ENCODE results near the gene SAT1.

Gene SAT1

DNA sequence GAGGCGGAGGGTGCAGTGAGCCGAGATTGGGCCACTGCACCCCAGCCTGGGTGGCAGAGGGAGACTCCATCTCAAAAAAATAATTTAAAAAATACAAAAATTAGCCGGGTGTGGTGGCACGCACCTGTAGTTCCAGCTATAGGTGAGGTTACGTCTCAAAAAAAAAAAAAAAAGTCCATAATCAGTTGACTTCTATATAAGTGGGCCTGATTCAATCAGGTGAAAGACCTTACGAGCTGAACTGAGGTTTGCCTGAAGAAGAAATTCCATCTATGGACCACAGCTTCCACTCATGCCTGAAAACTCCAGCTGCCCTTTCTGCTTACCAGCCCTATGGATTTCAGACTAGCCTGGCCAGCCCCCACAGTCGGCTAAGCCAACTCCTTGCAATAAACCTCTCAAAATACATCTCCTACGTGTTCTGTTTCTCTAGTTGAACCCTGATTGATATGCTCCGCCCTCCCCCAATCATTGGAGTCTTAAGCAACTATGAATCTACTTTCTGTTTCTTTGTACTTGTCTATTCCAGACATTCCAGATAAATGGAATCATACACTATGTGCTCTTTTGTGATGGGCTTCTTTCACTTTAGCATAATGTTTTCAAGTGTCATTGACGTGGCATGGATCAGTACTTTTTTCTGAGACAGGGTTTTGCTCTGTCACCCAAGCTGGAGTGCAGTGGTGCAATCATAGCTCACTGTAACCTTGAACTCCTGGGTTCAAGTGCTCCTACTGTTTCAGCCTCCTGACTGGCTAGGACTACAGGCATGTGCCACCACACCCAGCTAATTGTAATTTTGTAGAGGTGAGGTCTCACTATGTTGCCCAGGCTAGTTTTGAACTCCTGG, 36.6 kb downstream of the SAT1 start:
- H3K36me3 ChIP-seq (ENCODE audit: control insufficient read depth in 1 of 2, insufficient read depth in 2 of 2, low read length in 2 of 2) = no peaks in the 10 kb centered on the region
- no peak overlapping the region for H3K27ac ChIP-seq (ENCODE audit: low read depth, low read length)
- peaks cover 0 to 6% of the 10 kb centered on the region in 2 donors for H3K4me1 ChIP-seq (ENCODE audit: control insufficient read depth in 1 of 2, insufficient read depth in 2 of 2, low read length in 2 of 2)
- H3K4me3 ChIP-seq (ENCODE audit: low read depth in 1 of 2, low read length in 2 of 2) = no peak overlapping the region
- H3K27me3 ChIP-seq (ENCODE audit: control insufficient read depth in 1 of 2, insufficient read depth in 2 of 2, low read length in 2 of 2) = no peaks in the 10 kb centered on the region
- no peak overlapping the region for H3K9ac ChIP-seq (ENCODE audit: low read depth in 1 of 2, low read length in 2 of 2)
- no peaks in the 10 kb centered on the region for H3K9me3 ChIP-seq (ENCODE audit: control insufficient read depth in 1 of 2, low read length in 2 of 2)

- Histone ChIP-seq H3K9ac (ENCODE audit: low read depth in 1 of 2, low read length in 2 of 2) (no peak overlapping the region), H3K27ac (ENCODE audit: low read depth, low read length) (no peak overlapping the region), H3K4me3 (ENCODE audit: low read depth in 1 of 2, low read length in 2 of 2) (no peak overlapping the region), H3K27me3 (ENCODE audit: control insufficient read depth in 1 of 2, insufficient read depth in 2 of 2, low read length in 2 of 2) (no peaks in the 10 kb centered on the region), H3K9me3 (ENCODE audit: control insufficient read depth in 1 of 2, low read length in 2 of 2) (no peaks in the 10 kb centered on the region), H3K4me1 (ENCODE audit: control insufficient read depth in 1 of 2, insufficient read depth in 2 of 2, low read length in 2 of 2) (peaks cover 0 to 6% of the 10 kb centered on the region in 2 donors), H3K36me3 (ENCODE audit: control insufficient read depth in 1 of 2, insufficient read depth in 2 of 2, low read length in 2 of 2) (no peaks in the 10 kb centered on the region)
Observed at GRCh38 chrX:23820235-23820782, 37.3 kb downstream of the SAT1 start.

DNA sequence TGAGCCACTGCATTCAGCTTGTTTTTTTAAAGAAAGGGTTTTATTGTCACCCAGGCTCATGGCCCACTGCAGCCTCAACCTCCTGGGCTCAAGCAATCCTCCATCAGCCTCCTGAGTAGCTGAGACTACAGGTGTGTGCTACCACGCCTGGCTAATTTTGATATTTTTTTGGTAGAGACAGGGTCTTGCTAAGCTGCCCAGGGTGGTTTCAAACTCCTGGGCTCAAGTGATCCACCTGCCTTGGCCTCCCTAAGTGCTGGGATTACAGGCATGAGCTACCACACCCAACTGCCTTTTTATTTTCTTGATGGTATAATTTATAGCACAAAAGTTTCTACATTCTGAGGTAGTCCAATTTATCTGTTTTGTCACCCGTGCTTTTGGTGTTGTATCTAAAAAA, 38.9 kb downstream of the SAT1 start:
- no peak overlapping the region for H3K27ac ChIP-seq (ENCODE audit: low read depth, low read length)
- no peak overlapping the region for H3K4me3 ChIP-seq (ENCODE audit: low read depth in 1 of 2, low read length in 2 of 2)
- no peaks in the 10 kb centered on the region for H3K36me3 ChIP-seq (ENCODE audit: control insufficient read depth in 1 of 2, insufficient read depth in 2 of 2, low read length in 2 of 2)
- H3K9me3 ChIP-seq (ENCODE audit: control insufficient read depth in 1 of 2, low read length in 2 of 2) = no peaks in the 10 kb centered on the region
- H3K4me1 ChIP-seq (ENCODE audit: control insufficient read depth in 1 of 2, insufficient read depth in 2 of 2, low read length in 2 of 2) = peaks cover 0 to 6% of the 10 kb centered on the region in 2 donors
- no peaks in the 10 kb centered on the region for H3K27me3 ChIP-seq (ENCODE audit: control insufficient read depth in 1 of 2, insufficient read depth in 2 of 2, low read length in 2 of 2)
- H3K9ac ChIP-seq (ENCODE audit: low read depth in 1 of 2, low read length in 2 of 2) = no peak overlapping the region

DNA sequence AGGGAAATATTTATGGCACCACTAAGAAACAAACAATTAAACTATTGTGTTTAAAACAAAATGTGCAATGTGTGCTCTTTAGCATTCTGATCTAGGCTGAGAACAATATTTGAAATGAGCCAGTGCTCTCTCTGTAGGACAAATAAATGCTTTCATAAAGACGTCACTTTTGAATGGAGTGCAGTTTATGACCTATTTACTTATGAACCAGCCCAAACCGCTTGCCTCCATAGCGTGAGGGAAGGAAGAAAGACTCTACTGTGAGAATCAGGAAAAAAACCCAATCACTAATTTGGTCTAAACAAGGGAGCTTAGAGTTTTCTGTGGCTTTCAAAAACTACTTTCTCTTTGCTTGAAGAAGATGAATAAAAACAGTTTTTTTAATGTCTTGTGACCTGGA, 39.4 kb downstream of the SAT1 start:
- H3K27ac ChIP-seq (ENCODE audit: low read depth, low read length) = no peak overlapping the region
- H3K27me3 ChIP-seq (ENCODE audit: control insufficient read depth in 1 of 2, insufficient read depth in 2 of 2, low read length in 2 of 2) = no peaks in the 10 kb centered on the region
- no peaks in the 10 kb centered on the region for H3K9me3 ChIP-seq (ENCODE audit: control insufficient read depth in 1 of 2, low read length in 2 of 2)
- peaks cover 0 to under 1% of the 10 kb centered on the region in 2 donors for H3K4me1 ChIP-seq (ENCODE audit: control insufficient read depth in 1 of 2, insufficient read depth in 2 of 2, low read length in 2 of 2)
- H3K36me3 ChIP-seq (ENCODE audit: control insufficient read depth in 1 of 2, insufficient read depth in 2 of 2, low read length in 2 of 2) = no peaks in the 10 kb centered on the region
- H3K4me3 ChIP-seq (ENCODE audit: low read depth in 1 of 2, low read length in 2 of 2) = no peak overlapping the region
- H3K9ac ChIP-seq (ENCODE audit: low read depth in 1 of 2, low read length in 2 of 2) = no peak overlapping the region

DNA sequence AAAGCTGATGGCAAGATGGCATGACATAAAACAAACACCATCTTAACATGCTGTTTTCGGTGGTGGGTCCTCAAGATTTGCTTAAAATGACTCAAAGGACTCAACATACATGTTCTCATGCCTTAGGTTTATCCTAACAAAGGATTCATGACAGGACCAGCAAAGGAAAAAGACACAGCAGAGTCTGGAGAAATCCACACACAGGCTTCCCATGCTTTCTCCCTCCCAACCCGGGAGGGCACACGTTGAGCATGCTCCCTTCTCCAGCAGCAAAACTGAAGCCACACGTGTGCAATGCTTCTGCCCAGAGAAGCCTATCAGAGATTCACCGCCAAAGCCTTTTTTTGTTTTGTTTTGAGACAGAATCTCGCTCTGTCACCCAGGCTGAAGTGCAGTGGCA, 39.9 kb downstream of the SAT1 start:
- Histone ChIP-seq H3K27ac (ENCODE audit: low read depth, low read length) (peak overlapping the region; percentile 3), H3K9ac (ENCODE audit: low read depth in 1 of 2, low read length in 2 of 2) (no peak overlapping the region), H3K9me3 (ENCODE audit: control insufficient read depth in 1 of 2, low read length in 2 of 2) (no peaks in the 10 kb centered on the region), H3K27me3 (ENCODE audit: control insufficient read depth in 1 of 2, insufficient read depth in 2 of 2, low read length in 2 of 2) (no peaks in the 10 kb centered on the region), H3K4me1 (ENCODE audit: control insufficient read depth in 1 of 2, insufficient read depth in 2 of 2, low read length in 2 of 2) (no peaks in the 10 kb centered on the region), H3K4me3 (ENCODE audit: low read depth in 1 of 2, low read length in 2 of 2) (no peak overlapping the region), H3K36me3 (ENCODE audit: control insufficient read depth in 1 of 2, insufficient read depth in 2 of 2, low read length in 2 of 2) (no peaks in the 10 kb centered on the region)

DNA sequence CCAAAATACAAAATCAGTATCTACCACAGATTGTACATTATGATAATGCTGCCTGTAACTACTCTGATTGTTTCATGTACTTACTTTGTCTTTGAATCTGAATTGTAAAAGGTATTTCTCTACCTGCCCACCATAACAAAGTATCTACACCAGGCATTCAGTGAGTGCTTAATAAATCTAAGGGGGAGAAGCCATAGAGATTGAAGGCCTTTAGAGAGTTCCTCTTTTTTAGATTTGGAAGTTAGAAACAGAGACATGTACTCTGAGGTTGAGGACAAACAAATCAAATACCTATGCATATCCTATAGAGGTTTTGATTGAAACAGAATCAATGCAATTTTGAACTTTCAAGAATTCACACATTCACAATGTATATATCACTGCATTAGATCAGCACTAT, 42.7 kb downstream of the SAT1 start:
- Histone ChIP-seq H3K9me3 (ENCODE audit: control insufficient read depth in 1 of 2, low read length in 2 of 2) (no peaks in the 10 kb centered on the region), H3K36me3 (ENCODE audit: control insufficient read depth in 1 of 2, insufficient read depth in 2 of 2, low read length in 2 of 2) (no peaks in the 10 kb centered on the region), H3K27me3 (ENCODE audit: control insufficient read depth in 1 of 2, insufficient read depth in 2 of 2, low read length in 2 of 2) (no peaks in the 10 kb centered on the region), H3K9ac (ENCODE audit: low read depth in 1 of 2, low read length in 2 of 2) (no peak overlapping the region), H3K4me3 (ENCODE audit: low read depth in 1 of 2, low read length in 2 of 2) (no peak overlapping the region), H3K27ac (ENCODE audit: low read depth, low read length) (no peak overlapping the region), H3K4me1 (ENCODE audit: control insufficient read depth in 1 of 2, insufficient read depth in 2 of 2, low read length in 2 of 2) (no peaks in the 10 kb centered on the region)

DNA sequence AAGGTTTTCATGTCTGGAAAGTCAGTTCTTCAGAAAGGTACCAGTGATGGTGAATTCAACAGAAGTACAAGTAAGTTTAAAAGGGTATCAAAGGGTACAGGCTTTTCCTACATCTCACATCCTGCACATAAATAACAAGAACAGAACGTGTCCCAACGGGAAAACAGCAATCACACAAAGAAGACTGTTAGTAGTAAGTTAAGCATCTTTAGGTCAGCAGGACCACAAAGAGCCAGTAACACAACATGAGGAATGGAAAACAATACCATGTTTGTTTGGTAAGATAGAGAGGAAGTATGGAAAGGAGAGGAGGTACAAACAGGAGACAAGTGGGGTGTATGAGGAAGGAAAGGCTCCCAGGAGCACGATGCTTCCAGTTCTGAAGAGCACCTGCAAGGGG, 43.2 kb downstream of the SAT1 start:
- no peak overlapping the region for H3K27ac ChIP-seq (ENCODE audit: low read depth, low read length)
- H3K9me3 ChIP-seq (ENCODE audit: control insufficient read depth in 1 of 2, low read length in 2 of 2) = no peaks in the 10 kb centered on the region
- no peak overlapping the region for H3K9ac ChIP-seq (ENCODE audit: low read depth in 1 of 2, low read length in 2 of 2)
- H3K27me3 ChIP-seq (ENCODE audit: control insufficient read depth in 1 of 2, insufficient read depth in 2 of 2, low read length in 2 of 2) = no peaks in the 10 kb centered on the region
- H3K4me1 ChIP-seq (ENCODE audit: control insufficient read depth in 1 of 2, insufficient read depth in 2 of 2, low read length in 2 of 2) = no peaks in the 10 kb centered on the region
- no peaks in the 10 kb centered on the region for H3K36me3 ChIP-seq (ENCODE audit: control insufficient read depth in 1 of 2, insufficient read depth in 2 of 2, low read length in 2 of 2)
- no peak overlapping the region for H3K4me3 ChIP-seq (ENCODE audit: low read depth in 1 of 2, low read length in 2 of 2)

- no peaks in the 10 kb centered on the region for H3K27me3 ChIP-seq (ENCODE audit: control insufficient read depth in 1 of 2, insufficient read depth in 2 of 2, low read length in 2 of 2)
- H3K36me3 ChIP-seq (ENCODE audit: control insufficient read depth in 1 of 2, insufficient read depth in 2 of 2, low read length in 2 of 2) = no peaks in the 10 kb centered on the region
- H3K9ac ChIP-seq (ENCODE audit: low read depth in 1 of 2, low read length in 2 of 2) = no peak overlapping the region
- no peak overlapping the region for H3K27ac ChIP-seq (ENCODE audit: low read depth, low read length)
- H3K4me1 ChIP-seq (ENCODE audit: control insufficient read depth in 1 of 2, insufficient read depth in 2 of 2, low read length in 2 of 2) = no peaks in the 10 kb centered on the region
- no peaks in the 10 kb centered on the region for H3K9me3 ChIP-seq (ENCODE audit: control insufficient read depth in 1 of 2, low read length in 2 of 2)
- no peak overlapping the region for H3K4me3 ChIP-seq (ENCODE audit: low read depth in 1 of 2, low read length in 2 of 2)
Observed at GRCh38 chrX:23826653-23827052, 43.7 kb downstream of the SAT1 start.

DNA sequence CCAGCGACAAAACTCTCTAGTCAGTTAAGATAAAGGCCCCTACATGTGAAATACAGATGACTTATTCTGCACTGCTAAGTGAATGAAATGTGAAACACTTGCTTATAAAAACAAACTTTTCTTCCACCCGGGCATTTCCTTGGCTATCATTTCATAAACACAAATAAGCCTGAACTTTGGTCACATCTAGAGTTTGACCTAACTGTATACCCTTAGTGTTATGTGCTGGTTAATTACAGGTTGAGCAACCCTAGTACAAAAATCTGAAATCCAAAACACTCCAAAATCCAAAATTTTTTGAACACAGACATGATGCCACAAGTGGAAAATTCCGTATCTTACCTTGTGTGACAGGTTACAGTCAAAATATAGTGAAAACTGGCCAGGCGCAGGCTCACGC, 45.9 kb downstream of the SAT1 start:
- Histone ChIP-seq H3K27ac (ENCODE audit: low read depth, low read length) (no peak overlapping the region), H3K27me3 (ENCODE audit: control insufficient read depth in 1 of 2, insufficient read depth in 2 of 2, low read length in 2 of 2) (no peaks in the 10 kb centered on the region), H3K4me1 (ENCODE audit: control insufficient read depth in 1 of 2, insufficient read depth in 2 of 2, low read length in 2 of 2) (no peaks in the 10 kb centered on the region), H3K9me3 (ENCODE audit: control insufficient read depth in 1 of 2, low read length in 2 of 2) (no peaks in the 10 kb centered on the region), H3K36me3 (ENCODE audit: control insufficient read depth in 1 of 2, insufficient read depth in 2 of 2, low read length in 2 of 2) (no peaks in the 10 kb centered on the region), H3K9ac (ENCODE audit: low read depth in 1 of 2, low read length in 2 of 2) (no peak overlapping the region), H3K4me3 (ENCODE audit: low read depth in 1 of 2, low read length in 2 of 2) (no peak overlapping the region)

DNA sequence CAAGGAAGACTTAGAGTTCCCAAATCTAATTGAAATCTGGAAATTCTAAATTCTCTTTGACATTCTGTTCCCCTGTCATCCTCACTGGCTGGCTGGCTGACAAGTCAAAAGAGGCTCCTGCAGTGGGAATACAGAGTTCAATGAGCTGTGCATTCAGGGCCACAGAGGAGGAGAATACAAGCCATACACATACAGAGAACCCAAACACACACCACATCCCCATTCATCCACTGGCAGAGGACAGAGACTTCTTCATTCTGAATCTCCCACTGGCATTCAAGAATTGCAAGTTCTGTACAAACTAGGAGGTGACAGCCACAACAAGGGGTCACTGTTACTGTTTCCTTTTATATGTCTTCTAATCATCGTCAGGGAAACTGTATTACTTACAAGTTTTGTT, 49.7 kb downstream of the SAT1 start:
- no peak overlapping the region for H3K27ac ChIP-seq (ENCODE audit: low read depth, low read length)
- no peaks in the 10 kb centered on the region for H3K36me3 ChIP-seq (ENCODE audit: control insufficient read depth in 1 of 2, insufficient read depth in 2 of 2, low read length in 2 of 2)
- H3K9me3 ChIP-seq (ENCODE audit: control insufficient read depth in 1 of 2, low read length in 2 of 2) = no peaks in the 10 kb centered on the region
- no peaks in the 10 kb centered on the region for H3K27me3 ChIP-seq (ENCODE audit: control insufficient read depth in 1 of 2, insufficient read depth in 2 of 2, low read length in 2 of 2)
- no peak overlapping the region for H3K4me3 ChIP-seq (ENCODE audit: low read depth in 1 of 2, low read length in 2 of 2)
- no peaks in the 10 kb centered on the region for H3K4me1 ChIP-seq (ENCODE audit: control insufficient read depth in 1 of 2, insufficient read depth in 2 of 2, low read length in 2 of 2)
- H3K9ac ChIP-seq (ENCODE audit: low read depth in 1 of 2, low read length in 2 of 2) = no peak overlapping the region
